NCI-H345 treated with DMSO at 0.1 percent for 48 hours (cell line): ENCODE data around the gene PROM2.

Experiments used
- DNase-seq: peaks from one replicate; lab custom pipeline; 2025; ENCODE audit not compliant: unreplicated experiment; lab: John Stamatoyannopoulos, UW

The PROM2 gene

DNA sequence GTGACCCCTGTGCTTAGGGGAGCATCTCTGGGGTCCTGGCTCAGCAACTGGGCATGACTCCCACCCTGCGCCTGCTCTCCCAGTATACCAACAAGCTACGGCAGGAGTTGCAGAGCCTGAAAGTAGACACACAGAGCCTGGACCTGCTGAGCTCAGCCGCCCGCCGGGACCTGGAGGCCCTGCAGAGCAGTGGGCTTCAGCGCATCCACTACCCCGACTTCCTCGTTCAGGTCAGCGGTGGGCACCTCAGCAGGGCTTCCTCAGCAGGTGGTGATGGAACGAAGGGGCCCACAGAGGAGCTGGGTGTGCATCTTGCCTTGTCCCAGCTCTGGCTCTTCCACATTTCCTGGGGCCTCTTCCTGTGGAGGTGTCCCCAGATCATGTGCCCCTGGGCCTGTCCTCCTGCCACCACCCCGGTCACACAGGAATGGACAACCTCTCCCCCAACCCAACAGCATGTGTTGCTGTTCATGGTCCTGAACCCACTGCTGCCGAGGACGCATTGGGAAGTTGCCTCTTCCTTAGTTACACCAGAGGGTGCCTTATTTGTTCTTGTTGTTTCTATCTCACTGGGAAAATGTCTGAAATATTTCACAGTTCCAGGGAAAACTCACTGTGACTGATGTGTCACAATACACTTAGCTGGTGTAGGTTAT lies 10.8 kb downstream of the PROM2 start:
- no peak for DNase-seq

DNA sequence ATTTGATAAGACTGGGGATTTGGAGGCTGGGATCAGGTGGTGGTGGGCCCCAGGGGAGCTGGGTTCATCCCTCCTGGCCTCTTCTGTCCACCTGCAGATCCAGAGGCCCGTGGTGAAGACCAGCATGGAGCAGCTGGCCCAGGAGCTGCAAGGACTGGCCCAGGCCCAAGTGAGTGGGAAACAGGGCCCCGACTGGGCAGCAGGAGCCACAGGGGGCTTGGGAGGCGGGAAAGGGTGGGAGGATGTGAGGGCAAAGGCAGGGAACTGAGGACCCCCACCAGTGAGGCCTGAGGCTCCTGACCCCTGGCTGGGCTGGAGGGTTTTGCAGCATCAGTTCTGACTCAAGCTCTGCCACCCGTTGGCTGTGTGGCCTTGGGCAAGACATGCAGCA lies 11.3 kb downstream of the PROM2 start:
- no peak for DNase-seq

DNA sequence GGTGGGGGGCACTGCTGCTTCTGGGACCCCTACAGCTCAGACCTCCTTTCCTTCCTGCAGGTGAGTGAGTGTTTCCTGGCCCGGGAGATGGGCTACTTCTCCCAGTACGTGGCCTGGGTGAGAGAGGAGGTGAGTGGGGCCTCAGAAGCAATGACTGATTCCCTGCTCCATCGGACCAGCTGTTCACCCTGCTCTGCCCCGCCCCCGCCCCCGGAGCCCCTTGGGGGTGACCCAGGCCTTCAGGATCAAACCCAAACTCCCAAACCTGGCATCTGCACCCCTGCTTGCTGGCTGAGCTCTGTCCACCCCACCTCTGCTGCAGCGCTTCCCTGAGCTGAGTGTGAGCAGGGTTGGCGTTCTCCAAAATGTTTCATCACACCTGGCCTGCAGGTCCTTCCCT lies 13.1 kb downstream of the PROM2 start:
- no peak for DNase-seq

DNA sequence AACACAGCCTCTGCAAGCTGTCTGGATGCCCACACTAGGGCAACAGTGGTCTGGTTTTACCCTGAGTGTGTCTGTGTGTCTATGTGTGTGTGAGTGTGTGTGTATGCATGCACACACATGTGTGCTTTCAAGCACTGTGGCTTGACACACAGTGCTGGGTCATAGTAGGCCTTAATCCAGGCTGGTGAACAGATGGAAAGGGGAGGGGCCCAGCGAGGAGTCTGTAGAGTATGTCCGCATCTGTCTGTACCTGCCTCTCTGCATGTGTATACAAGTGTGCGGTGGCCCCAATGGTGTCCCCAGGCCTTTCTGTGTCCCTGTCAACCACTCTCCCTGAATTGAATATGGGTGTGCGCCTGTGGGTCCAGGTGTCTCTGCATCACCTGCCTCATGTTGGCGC lies 13.6 kb downstream of the PROM2 start:
- no peak for DNase-seq

DNA sequence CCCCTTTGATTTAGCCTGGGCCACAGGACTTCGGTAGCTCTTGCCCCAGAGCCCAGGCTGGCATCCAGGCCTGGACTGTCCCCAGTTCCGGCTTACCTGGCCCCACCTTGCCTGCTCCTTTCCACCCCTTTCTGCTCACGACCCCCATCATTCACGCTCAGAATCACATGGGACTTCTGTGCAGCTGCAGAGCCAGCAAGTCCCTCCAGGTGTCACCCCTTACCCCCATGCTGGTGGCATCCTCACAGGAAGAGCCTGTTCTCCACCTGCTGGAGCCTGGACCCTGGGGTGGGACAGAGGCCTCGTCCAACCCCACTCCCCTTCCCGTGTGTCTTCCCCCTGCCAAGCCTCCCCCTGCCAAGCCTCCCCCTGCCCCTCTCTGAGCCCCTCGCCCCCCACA lies 15.0 kb downstream of the PROM2 start:
- no peak for DNase-seq

DNA sequence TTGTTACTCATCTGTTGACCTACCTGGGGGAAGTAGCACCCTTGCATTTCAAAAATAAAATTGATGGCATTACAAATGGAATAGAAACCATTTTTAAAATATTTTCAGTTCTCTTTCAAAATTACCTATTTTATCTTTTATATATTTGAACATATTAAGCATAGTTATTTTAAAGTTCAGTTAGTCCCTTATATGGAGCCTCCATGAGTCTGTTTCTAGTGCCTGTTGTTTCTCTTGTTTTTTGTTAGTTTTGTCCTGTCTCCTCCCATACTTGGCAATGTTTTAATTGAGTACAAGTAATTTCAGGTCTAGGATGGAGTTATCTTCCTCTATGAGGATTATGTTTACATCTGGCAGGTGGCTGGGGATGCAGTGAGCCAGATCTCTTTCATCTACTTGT lies 17.0 kb downstream of the PROM2 start:
- DNase-seq: no peak

DNA sequence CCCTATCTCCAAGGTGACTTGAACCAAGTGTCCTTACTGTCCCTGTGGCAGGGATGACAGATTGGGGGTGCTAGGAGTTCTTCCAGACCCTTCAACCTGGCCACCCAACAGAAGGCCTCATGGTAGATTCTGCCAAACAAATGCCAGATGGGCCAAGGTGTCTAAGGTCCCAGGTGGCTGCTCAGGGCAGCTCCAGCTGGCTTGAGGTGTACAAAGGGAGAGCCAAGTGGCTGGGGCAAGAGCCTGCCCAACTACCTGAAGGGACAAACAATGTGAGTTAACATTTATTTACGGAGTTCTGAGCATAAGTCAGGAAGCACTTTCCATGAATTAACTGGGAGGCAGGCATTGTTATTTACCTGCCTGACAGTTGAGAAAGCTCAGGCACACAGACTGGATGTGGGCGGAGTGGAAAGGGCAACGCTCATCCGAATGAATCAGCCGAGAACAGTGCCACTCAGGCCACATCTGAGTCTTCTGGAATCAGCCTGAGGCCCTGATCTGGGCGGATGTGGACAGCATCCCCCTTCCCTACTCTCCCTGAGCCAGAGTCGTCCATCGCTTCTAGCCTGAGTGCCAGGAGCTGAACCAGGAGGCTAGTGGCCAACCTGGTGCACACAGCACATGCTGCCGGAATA lies 18.5 kb downstream of the PROM2 start:
- DNase-seq: no peak

DNA sequence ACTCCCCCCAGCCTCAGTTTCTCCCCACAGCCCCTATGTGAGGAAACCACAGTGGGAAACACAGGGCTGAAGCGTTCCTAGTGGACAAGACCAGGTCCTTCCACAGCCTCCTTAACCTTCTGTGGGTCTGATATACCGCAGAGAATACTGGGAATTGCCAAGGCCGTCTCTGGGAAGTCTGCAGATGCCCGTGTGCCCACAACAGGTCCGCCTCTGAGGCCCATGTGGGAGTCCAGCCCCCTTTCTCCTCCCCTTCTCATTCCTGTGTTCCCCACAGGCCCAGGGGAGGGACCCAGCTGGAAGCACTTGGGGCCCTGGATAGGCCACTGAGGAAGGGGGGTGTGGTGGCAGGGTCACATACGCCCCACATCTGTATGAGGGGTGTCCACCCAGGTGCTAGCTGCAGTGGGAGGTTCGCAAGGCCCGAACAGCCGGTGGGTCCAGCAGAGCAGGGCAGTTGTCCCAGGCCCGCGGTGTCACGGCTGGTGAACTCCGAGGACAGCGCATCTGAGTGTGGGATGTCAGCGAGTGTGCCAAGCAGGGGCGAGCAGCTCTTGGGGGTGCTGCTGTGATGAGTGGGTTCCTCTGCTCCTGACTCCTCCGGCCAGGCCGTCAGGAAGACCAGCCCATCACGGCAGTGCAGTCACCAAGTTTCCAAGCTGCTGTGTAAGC lies 20.5 kb downstream of the PROM2 start:
- DNase-seq: no peak

DNA sequence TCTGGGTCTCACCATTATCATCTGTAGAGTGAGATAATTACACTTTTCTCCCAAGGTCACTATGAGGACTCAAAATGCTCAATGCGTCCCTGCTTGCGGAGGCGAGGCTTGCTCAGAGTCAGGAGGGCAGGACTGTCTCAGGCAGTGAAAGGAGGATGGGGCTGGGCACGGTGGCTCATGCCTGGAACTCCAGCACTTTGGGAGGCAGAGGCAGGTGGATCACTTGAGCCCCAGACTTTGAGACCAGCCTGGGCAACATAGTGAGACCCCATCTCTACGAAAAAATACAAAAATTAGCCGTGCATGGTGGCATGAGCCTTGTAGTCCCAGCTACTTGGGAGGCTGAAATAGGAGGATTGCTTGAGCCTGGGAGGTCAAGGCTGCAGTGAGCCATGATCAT lies 21.1 kb downstream of the PROM2 start:
- DNase-seq: no peak

DNA sequence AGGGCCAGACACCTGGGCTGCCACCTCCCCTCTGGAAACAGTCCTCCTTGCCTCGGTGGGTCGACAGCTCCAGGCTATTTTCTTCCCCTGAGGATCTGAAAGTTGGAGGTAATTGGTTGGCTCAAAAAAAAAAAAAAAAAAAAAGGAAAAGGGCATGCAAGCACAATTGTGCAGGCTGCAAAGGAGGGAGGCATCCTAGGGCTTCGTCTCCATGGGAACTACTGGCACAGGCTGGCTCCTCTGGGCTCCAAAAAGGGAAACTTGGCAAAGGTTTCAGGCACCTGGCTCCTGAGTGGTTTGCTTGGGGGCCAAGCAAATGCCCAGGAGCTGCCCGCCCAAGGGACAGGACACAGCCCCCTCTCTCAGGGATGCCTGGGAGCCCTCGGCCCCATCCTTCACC lies 21.8 kb downstream of the PROM2 start:
- peak; percentile 76 for DNase-seq

DNA sequence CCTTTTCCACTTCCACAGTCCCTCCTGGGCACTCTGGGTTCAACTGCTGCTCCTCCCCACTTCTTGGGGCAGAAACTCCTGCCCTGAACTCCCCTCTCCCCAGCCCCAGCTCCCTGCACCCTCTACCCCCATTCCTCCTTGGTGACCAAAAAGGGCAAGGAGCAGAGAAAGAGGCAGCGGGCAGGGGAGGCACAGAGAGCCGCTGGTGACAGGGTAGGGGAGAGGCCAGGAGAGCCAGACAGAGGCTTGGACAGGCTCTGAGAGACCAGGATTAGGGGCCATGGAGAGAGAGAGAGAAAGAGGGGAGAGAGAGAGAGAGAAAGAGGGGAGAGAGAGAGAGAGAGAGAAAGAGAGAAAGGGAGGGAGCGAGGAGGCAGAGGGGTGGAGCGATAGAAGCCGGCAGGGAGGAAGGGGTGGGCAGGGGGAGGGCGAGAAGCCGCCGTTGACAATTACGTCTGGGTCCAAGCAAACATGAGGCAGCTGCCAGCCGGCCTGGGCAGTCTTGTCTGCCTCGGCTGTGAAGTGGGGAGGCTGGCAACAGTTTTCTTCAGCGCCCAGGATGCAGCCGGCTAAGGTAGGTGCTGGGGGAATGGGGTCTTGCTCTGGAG lies 22.7 kb downstream of the PROM2 start, which contains the start of gene KCNIP3:
Gene KCNIP3 (plus strand): TSS at position 468 of the 608 bp plus-strand sequence. CDS start 92 bp downstream, at position 560.
- DNase-seq: peak; percentile 63

DNA sequence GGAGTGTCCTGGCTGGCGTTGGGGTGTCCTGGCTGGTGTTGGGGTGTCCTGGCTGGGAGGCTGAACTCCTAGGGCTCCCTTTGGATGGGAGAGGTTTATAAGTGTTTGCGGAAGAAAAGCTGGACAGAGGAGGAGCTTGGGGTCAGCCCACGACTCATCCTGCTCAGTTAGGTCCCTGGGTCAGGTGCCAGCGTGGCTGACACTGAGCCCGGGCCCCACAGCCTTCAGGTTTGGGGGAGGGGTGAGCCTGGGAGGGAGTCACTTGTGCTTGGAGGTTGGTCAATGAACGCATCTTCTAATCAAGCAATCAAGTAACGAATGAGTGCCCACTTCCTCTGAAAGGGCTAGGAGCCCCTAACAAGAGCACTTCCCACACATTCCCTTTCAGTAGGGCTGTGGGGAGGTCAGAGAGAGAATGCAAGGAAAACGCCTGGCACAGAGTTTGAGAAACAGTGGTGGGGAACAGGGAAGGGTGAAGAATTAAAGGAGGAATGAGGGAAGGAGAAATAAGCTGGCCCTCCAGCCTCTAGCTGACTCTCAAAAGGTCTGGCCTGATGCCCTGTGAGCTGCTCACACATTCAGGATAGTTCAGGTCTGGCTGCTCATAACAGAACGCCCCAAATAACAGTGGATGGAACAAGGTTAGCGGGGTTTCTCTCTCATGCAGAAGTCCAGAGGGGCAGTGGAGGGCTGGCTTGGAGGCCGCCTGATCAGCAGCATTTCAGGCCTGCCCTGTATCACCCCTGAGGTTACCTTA lies 23.6 kb downstream of the PROM2 start:
- no peak for DNase-seq

DNA sequence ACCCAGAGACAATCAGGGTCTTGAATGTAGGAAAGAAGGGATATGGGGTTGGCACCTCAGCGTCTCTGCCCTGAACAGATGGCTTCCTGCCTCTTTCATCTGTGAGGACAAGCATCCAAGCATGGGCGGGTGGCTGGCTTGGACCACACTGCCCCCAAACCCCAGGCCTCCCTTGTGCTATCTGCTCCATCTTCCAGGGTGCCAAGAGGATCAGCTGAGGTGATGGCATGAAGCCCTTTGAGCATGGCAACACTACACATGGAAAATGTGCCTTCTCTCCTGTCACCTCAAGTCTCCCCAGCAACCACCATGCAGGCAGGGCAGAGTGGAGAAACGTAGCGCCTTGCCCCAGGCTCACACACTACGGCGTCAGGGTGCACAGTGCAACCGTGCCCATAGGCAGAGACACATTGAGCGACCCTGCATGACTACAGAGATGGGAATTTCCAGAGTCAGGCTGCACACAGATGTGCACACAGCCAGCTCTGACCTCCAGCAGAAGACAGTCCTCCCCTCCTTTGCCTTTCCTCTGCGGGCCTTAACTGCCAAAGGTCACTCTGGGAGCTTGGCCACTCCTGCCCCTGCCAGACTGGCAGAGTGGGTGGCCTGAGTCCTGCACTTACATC lies 24.4 kb downstream of the PROM2 start:
- DNase-seq: no peak

DNA sequence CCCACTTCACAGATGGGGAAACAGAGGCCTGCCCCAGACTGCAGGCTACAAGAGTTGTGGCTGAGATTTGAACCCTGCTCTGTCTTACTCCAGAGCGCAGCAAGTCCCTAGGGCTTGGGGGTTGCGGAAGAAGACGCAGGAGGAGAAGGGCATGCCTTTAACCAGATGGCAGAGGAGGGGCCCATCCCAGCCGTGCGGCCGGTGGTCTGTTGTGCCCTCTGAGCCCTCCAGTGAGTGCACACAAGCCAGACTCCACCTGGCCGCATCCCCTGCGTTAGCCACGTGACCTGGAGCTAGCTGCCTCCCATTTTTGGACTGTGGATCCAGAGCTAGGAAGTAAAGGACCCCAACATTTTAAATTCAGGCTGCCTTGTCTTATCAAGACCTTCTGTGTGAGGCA lies 25.7 kb downstream of the PROM2 start:
- DNase-seq: no peak

DNA sequence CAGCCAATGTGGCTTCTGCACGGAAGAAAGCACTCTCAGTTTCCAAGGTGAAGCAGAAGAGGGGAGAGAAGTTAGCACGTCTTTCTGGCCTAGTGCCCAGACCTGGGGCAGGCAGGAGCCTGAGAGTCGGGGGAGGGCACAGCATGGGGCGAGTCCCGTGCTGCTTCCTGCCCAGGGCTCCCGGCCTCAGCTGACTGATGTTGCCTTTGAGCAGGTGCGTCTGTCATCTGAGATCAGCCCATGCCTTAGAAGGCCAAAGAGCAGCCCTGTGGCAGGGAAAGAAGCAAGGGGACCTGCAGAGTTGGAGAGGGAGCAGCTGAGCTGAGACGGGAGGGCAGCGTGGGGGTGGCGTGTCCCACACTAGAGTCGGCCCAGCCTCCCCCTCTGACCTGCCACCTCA lies 26.2 kb downstream of the PROM2 start:
- DNase-seq: peak; percentile 69

DNA sequence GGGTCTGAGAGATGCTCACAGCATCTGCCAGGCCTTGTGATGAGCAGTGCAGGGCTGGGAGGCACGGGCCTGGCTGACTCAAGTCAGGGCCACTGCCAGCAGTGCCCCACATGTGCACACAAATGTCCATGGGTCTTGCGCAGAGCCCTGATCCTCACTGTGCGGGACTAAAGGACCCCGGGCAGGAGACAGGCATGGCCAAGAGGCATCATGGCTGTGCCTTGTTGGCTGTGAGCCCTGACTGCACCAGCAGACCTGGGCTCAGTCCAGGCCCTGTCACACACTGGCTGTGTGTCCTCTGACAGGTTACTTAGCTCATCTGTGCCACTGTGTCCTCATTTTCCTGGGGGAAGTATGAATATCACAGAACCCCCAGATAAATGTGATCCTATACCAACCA lies 26.9 kb downstream of the PROM2 start:
- DNase-seq: no peak

DNA sequence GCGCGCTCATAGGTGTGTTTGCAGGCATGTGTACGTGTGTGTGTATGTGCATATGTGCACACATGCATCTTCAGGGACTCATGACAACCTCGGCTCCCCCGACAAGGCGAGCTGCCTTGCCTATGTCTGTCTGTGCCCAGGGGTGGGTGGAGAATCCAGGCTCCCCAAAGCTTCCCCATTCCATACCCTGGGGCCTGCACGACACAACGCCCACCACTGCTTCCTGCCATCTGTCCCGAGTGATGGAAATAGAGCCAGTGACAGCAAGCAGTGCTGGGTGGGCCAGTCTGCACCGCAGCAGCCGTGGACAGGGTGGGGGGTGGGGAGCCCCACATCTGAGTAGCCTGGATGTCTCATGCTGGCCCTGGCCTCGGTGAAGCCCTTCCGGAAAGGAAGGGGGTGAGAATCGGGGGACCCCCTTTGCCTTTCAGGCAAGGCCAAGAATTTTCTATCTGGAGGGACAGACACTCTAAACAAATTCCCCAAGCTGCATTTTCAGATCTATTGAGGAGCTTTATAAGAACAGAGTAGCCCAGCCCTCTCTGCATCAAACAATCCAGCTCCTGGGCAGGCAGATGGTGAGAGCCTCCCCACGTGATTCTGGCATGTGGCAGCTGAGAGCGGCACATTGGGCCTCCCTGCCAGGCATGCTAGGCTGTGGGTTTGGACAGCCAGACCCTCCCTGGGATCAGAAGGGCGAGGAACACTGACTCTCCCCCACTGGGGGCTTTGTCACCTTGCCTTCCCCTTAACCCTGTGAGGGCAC lies 27.8 kb downstream of the PROM2 start:
- no peak for DNase-seq

DNA sequence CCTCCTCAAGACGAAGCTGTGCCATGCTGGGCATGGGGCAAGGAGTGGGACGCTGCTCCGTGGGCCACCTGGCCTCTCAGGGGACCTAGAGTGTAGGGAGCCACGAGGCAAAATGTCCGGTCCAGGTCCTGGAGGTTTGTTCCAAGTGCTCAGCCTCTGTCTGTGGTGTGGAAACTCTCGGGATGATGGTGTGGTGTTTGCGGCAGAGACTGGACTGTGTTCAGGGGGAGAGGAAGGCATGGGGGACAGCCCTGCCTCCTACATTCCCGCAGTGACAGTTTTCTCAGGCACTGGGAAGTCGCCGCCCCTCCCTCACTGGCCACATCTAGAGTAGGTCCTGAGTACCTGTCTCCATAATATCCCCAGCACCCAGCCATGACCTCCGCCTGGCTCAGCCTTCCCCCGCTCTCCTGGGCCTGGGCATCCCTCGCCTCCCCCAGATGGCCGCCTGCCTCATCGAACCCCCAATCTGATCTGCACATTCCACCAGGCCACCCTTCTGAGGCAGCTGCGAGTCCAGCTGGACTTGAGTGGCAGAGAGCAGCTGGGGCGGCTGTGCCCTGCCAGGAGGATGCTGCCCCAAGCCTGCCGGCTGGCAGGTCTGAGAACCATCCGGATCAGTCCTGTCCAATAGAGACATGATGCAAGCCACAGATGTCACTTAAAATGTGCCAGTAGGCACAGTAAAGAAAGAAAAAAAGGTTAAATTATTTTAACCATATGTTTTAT lies 29.1 kb downstream of the PROM2 start:
- no peak for DNase-seq

DNA sequence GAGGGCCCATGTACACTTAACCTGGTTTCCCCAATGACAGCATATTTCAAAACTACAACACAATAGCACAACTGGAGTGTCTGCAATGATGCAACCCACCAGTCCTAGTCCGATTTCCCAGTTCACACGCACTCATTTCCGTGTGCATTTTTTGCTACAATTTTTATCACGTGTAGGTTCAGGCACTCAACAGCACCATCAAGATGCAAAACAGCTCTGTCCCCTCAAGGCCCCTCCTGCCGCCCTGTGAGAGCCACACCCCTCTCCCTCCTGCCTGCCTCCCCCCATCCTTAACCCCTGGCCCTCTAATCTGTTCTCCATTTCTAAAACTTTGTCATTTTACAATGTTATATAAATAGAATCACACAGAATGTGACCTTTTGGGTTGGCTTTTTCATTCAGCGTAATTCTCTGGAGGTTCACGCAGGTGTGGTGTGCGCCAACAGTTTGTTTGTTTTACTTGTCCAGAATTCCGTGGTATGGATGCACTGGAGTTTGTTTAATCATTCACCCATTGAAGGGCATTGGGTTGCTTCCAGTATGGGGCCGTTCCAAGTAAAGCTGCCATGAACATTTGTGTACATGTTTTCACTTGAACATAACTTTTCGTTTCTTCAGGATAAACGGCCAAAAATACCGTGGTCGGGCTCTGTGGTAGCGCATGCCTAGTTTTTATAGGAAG lies 31.3 kb downstream of the PROM2 start:
- peak; percentile 32 for DNase-seq
